ENCODE results near the gene HCCS. TPM values are rescaled to one million over a fixed set of nuclear protein-coding genes. Genes with fewer than 3 reads are reported as not detected.

HCCS gene

GRCh38 chrX:11171956-11172355, 60.8 kb downstream of the HCCS start:
- Histone ChIP-seq H3K4me2 (ENCODE audit: low read length, poor library complexity, severe bottlenecking) (no peak overlapping the region), H3K9me3 (ENCODE audit: control insufficient read depth, low read length) (no peaks in the 10 kb centered on the region), H3K79me1 (replicated peaks; ENCODE audit: low read length, poor library complexity, severe bottlenecking) (no peaks in the 10 kb centered on the region), H3K4ac (ENCODE audit: low read depth in 1 of 2, low read length in 2 of 2) (no peak overlapping the region), H3K14ac (ENCODE audit: low read length in 2 of 2) (no peak overlapping the region), H3K27ac (ENCODE audit: low read length, poor library complexity, severe bottlenecking) (no peak overlapping the region), H2BK15ac (ENCODE audit: low read depth, poor library complexity, severe bottlenecking) (no peak overlapping the region), H3K23ac (ENCODE audit: low read length in 2 of 2) (no peak overlapping the region), H2BK12ac (ENCODE audit: low read length in 2 of 2) (no peak overlapping the region), H2BK120ac (ENCODE audit: low read depth, low read length) (no peak overlapping the region), H2AK5ac (ENCODE audit: low read length, severe bottlenecking) (no peak overlapping the region), H3K9ac (ENCODE audit: low read length) (no peak overlapping the region), H3K4me3 (ENCODE audit: insufficient read depth in 1 of 2, low read depth in 1 of 2, low read length in 2 of 2) (no peak overlapping the region), H4K8ac (ENCODE audit: low read length) (no peak overlapping the region), H3K27me3 (ENCODE audit: control insufficient read depth in 1 of 2, insufficient read depth in 1 of 2, low read length in 2 of 2) (no peaks in the 10 kb centered on the region), H3K4me1 (ENCODE audit: control insufficient read depth, insufficient read depth, low read depth, low read length) (no peaks in the 10 kb centered on the region), H4K91ac (ENCODE audit: low read length) (no peak overlapping the region), H2BK5ac (ENCODE audit: low read depth, low read length, poor library complexity, severe bottlenecking) (no peak overlapping the region), H3K36me3 (ENCODE audit: control insufficient read depth in 1 of 2, insufficient read depth in 2 of 2, low read depth in 1 of 2, low read length in 2 of 2) (peaks cover 0 to 70% of the 10 kb centered on the region in 2 experiments), H2AFZ (ENCODE audit: low read depth, low read length) (no peak overlapping the region), H3K18ac (ENCODE audit: low read depth in 1 of 2, low read length in 2 of 2) (no peak overlapping the region)
- no CpG with 5 or more reads among the region's 4 CpGs for WGBS
- DNase-seq = no peak

DNA sequence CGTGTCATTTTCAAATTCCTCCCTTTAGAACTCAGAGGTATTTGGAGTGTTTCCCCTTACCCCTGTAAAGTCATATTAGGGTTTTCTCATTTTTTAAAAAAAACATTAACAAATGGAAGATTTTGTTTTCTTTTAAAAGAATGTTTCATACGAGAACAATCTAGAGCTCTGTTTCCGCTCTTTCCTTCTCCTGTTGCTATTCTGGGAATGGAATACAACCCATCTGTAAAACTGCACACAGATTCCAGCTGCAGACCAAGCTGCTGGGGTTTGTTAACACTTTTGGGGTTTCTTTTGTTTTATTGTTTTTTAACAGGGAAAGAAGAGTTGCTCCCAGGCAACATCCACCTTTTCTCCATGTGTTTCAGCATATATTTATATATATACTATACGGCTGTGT, 61.3 kb downstream of the HCCS start:
- Histone ChIP-seq H3K9ac (ENCODE audit: low read length) (no peak overlapping the region), H2AFZ (ENCODE audit: low read depth, low read length) (no peak overlapping the region), H3K79me1 (replicated peaks; ENCODE audit: low read length, poor library complexity, severe bottlenecking) (no peaks in the 10 kb centered on the region), H3K4me2 (ENCODE audit: low read length, poor library complexity, severe bottlenecking) (no peak overlapping the region), H4K91ac (ENCODE audit: low read length) (no peak overlapping the region), H2BK5ac (ENCODE audit: low read depth, low read length, poor library complexity, severe bottlenecking) (no peak overlapping the region), H2BK12ac (ENCODE audit: low read length in 2 of 2) (no peak overlapping the region), H4K8ac (ENCODE audit: low read length) (no peak overlapping the region), H3K4me1 (ENCODE audit: control insufficient read depth, insufficient read depth, low read depth, low read length) (no peaks in the 10 kb centered on the region), H3K4ac (ENCODE audit: low read depth in 1 of 2, low read length in 2 of 2) (no peak overlapping the region), H3K36me3 (ENCODE audit: control insufficient read depth in 1 of 2, insufficient read depth in 2 of 2, low read depth in 1 of 2, low read length in 2 of 2) (peaks cover 0 to 67% of the 10 kb centered on the region in 2 experiments), H3K9me3 (ENCODE audit: control insufficient read depth, low read length) (no peaks in the 10 kb centered on the region), H3K18ac (ENCODE audit: low read depth in 1 of 2, low read length in 2 of 2) (no peak overlapping the region), H3K27ac (ENCODE audit: low read length, poor library complexity, severe bottlenecking) (no peak overlapping the region), H2BK120ac (ENCODE audit: low read depth, low read length) (no peak overlapping the region), H2AK5ac (ENCODE audit: low read length, severe bottlenecking) (no peak overlapping the region), H3K14ac (ENCODE audit: low read length in 2 of 2) (no peak overlapping the region), H2BK15ac (ENCODE audit: low read depth, poor library complexity, severe bottlenecking) (no peak overlapping the region), H3K27me3 (ENCODE audit: control insufficient read depth in 1 of 2, insufficient read depth in 1 of 2, low read length in 2 of 2) (no peaks in the 10 kb centered on the region), H3K23ac (ENCODE audit: low read length in 2 of 2) (no peak overlapping the region), H3K4me3 (ENCODE audit: insufficient read depth in 1 of 2, low read depth in 1 of 2, low read length in 2 of 2) (no peak overlapping the region)
- 100% methylated on average over 1 of the region's 4 CpGs for WGBS
- DNase-seq = no peak

Small RNA genes lying within 50 kb of the gene (small RNA-seq; reads per million reads assigned to genes)
- gene RF00019 (ENCODE audit: low read depth) = not detected
- gene RF02271 (ENCODE audit: low read depth) = not detected

All from mesenchymal stem cell (in vitro differentiated cells and primary cell).